RWPE2 (cell line): ENCODE measurements around the gene ACP2.

Experiments
- ATAC-seq: fragments of 200-7000 bp; cut with Tn5 transposase; 3 replicates; pipeline ENCODE4 v1.9.1; 2021; ENCODE audit warnings: low read depth
- DNase-seq: peaks from one replicate; pipeline ENCODE4 v3.0.0-alpha.2; 2020; ENCODE audit warnings: low spot score
- H3K27ac ChIP-seq: fragments of 450-650 bp; 2 replicates; pipeline ENCODE4 v1.5.1; 2017; ENCODE audit warnings: mild to moderate bottlenecking; ENCODE audit not compliant: poor library complexity, severe bottlenecking
- H3K27me3 ChIP-seq: fragments of 250-450 bp; sonication (Bioruptor Pico); 2 replicates; pipeline ENCODE4 v1.5.1; 2021; ENCODE audit warnings: mild to moderate bottlenecking, moderate library complexity; ENCODE audit not compliant: insufficient read depth, poor library complexity, severe bottlenecking
- H3K36me3 ChIP-seq: fragments of 250-450 bp; sonication (Bioruptor Pico); 2 replicates; pipeline ENCODE4 v1.5.1; 2020; ENCODE audit warnings: low read depth, mild to moderate bottlenecking, moderate library complexity
- H3K4me1 ChIP-seq: fragments of 250-450 bp; sonication (Bioruptor Pico); 2 replicates; pipeline ENCODE4 v1.5.1; 2021; ENCODE audit warnings: mild to moderate bottlenecking, moderate library complexity; ENCODE audit not compliant: insufficient read depth, poor library complexity, severe bottlenecking
- H3K4me3 ChIP-seq: fragments of 250-450 bp; sonication (Bioruptor Pico); 2 replicates; pipeline ENCODE4 v1.5.1; 2021; ENCODE audit warnings: mild to moderate bottlenecking, moderate library complexity; ENCODE audit not compliant: severe bottlenecking
- H3K9me3 ChIP-seq: fragments of 250-450 bp; sonication (Bioruptor Pico); 2 replicates; pipeline ENCODE4 v1.5.1; 2021; ENCODE audit warnings: mild to moderate bottlenecking, moderate library complexity; ENCODE audit not compliant: severe bottlenecking
- TF ChIP-seq, protein P1 (sequence below): fragments of 450-650 bp; IDR thresholded peaks from one replicate; pipeline ENCODE4 v1.5.1; 2017; ENCODE audit warnings: mild to moderate bottlenecking, moderate library complexity; ENCODE audit not compliant: poor library complexity, severe bottlenecking

ACP2 gene

DNA sequence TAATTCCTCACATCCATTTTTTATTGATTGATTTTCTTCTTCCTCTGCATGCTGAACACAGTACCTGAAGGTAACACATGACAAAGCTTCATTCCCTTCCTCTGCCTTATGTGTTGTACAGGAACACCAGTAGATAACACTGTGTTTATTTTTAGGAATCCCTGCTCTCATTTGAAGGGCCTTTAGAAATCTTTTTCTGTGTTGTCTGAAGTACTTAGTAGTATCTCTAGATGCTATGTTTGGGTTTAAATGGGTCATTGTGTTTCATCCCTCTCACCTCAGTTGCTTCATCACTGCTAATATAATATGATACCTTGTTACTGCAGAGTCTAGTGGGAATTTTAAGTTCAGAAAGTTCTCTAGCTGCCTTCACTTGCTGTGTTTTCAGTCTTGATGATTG is 31.5 kb upstream of the ACP2 start:
- TF ChIP-seq, protein P1, sequence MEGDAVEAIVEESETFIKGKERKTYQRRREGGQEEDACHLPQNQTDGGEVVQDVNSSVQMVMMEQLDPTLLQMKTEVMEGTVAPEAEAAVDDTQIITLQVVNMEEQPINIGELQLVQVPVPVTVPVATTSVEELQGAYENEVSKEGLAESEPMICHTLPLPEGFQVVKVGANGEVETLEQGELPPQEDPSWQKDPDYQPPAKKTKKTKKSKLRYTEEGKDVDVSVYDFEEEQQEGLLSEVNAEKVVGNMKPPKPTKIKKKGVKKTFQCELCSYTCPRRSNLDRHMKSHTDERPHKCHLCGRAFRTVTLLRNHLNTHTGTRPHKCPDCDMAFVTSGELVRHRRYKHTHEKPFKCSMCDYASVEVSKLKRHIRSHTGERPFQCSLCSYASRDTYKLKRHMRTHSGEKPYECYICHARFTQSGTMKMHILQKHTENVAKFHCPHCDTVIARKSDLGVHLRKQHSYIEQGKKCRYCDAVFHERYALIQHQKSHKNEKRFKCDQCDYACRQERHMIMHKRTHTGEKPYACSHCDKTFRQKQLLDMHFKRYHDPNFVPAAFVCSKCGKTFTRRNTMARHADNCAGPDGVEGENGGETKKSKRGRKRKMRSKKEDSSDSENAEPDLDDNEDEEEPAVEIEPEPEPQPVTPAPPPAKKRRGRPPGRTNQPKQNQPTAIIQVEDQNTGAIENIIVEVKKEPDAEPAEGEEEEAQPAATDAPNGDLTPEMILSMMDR: no peak
- H3K4me3 ChIP-seq: no peak overlapping the region
- no peak overlapping the region for H3K27ac ChIP-seq
- DNase-seq: no peak
- H3K36me3 ChIP-seq: peaks cover 92% of the 10 kb centered on the region
- no peaks in the 10 kb centered on the region for H3K27me3 ChIP-seq
- H3K9me3 ChIP-seq: no peaks in the 10 kb centered on the region
- no peak for ATAC-seq
- no peaks in the 10 kb centered on the region for H3K4me1 ChIP-seq

DNA sequence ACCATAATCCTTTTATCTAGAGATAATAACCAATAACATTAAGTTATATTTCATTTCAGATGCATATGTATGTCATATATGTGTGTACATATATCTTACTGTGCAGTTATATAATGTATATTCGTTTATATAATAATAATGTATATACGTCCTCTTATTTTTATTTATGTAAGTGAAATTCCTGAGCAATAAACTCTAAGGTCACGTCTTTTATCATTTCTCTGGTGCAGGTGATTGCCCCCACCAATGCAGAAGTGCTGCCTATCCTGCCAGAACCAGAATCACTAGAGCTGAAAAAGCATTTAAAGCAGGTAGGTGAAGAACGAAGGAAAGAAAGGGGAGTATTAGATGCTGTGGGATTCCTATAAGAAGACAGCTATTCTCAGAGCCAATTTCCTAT is 30.2 kb upstream of the ACP2 start:
- DNase-seq: no peak
- no peak overlapping the region for H3K4me3 ChIP-seq
- TF ChIP-seq, protein P1: no peak
- ATAC-seq: no peak
- H3K27me3 ChIP-seq: no peaks in the 10 kb centered on the region
- no peaks in the 10 kb centered on the region for H3K4me1 ChIP-seq
- H3K9me3 ChIP-seq: no peaks in the 10 kb centered on the region
- H3K36me3 ChIP-seq: peaks cover 82% of the 10 kb centered on the region
- no peak overlapping the region for H3K27ac ChIP-seq

DNA sequence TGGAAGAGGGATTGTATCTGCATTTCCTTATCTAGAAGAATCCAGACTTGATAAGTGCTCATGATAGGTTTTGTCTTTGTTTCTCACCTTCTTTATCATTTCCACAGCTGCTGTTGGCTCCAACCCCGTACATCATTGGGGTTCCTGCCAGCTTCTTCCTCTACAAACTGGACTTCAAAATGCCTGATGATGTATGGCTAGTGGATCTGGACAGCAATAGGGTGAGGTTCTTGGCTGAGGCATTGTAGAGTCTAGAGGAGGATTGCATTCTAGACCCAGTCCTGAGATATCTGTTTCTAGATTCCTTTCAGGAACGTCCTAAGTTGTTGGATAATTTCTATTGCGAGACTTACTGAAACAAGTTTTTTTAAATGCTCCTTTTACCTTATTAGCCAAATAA is 29.4 kb upstream of the ACP2 start:
- peaks cover 75% of the 10 kb centered on the region for H3K36me3 ChIP-seq
- no peaks in the 10 kb centered on the region for H3K4me1 ChIP-seq
- TF ChIP-seq, protein P1: no peak
- no peak overlapping the region for H3K27ac ChIP-seq
- ATAC-seq: no peak
- no peak for DNase-seq
- no peak overlapping the region for H3K4me3 ChIP-seq
- no peaks in the 10 kb centered on the region for H3K9me3 ChIP-seq
- no peaks in the 10 kb centered on the region for H3K27me3 ChIP-seq

DNA sequence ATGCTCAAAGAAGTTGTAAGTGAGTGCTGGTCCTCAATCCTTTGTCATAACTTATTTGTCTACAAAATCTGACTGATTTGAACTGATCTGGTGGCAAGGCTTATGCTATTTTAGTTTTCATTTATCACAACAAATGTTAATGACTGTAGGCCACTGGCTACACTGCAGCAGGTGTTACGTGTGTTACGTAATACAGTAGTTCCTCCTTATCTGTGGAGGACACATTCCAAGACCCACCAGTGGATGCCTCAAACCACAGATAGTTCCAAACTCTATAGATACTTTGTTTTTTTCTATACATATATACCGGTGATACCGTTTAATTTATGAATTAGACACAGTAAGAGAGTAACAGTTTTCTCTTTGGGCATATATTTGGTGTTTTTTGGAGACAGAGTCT is 28.3 kb upstream of the ACP2 start:
- TF ChIP-seq, protein P1: no peak
- Histone ChIP-seq H3K27ac (no peak overlapping the region), H3K4me1 (no peaks in the 10 kb centered on the region)

DNA sequence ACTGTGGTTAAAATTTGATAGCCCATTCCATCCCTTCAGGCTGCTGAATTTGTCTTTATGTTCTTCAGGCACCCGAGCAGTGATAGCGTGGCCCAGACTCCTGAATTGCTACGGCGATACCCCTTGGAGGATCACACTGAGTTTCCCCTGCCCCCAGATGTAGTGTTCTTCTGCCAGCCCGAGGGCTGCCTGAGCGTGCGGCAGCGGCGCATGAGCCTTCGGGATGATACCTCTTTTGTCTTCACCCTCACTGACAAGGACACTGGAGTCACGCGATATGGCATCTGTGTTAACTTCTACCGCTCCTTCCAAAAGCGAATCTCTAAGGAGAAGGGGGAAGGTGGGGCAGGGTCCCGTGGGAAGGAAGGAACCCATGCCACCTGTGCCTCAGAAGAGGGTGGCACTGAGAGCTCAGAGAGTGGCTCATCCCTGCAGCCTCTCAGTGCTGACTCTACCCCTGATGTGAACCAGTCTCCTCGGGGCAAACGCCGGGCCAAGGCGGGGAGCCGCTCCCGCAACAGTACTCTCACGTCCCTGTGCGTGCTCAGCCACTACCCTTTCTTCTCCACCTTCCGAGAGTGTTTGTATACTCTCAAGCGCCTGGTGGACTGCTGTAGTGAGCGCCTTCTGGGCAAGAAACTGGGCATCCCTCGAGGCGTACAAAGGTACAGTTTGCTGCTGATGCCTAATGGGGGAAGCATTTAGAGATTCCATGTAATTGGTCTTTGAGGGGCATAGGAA is 26.1 kb upstream of the ACP2 start:
- Histone ChIP-seq H3K36me3 (peaks cover 43% of the 10 kb centered on the region), H3K27me3 (no peaks in the 10 kb centered on the region), H3K9me3 (no peaks in the 10 kb centered on the region), H3K27ac (no peak overlapping the region), H3K4me3 (no peak overlapping the region), H3K4me1 (no peaks in the 10 kb centered on the region)
- ATAC-seq (no peak), DNase-seq (no peak)
- TF ChIP-seq, protein P1: no peak

More for the DNA sequence above, 28.3 kb upstream of the ACP2 start:
- ATAC-seq (no peak), DNase-seq (no peak)
- Histone ChIP-seq H3K36me3 (peaks cover 64% of the 10 kb centered on the region), H3K27me3 (no peaks in the 10 kb centered on the region), H3K4me3 (no peak overlapping the region), H3K9me3 (no peaks in the 10 kb centered on the region)
